ENCODE data around the gene FAM53B. TPM values are rescaled to one million over a fixed set of nuclear protein-coding genes. Genes with fewer than 3 reads are reported as not detected.

The FAM53B gene
- total RNA-seq, 4 donors from 2014 or later: 41.0 to 110 (median 50.0) TPM

GRCh38 chr10:124575107-124576035, 168.8 kb downstream of the FAM53B start:
- intact Hi-C loops (cut with DNase I; ENCODE audit: low total_unique reads) (no loop called here), in situ Hi-C loops (cut with MboI; ENCODE audit: low pct_ligation_motif_present in 1 of 4, low pct_unique_long_range_greater_than_20kb in 1 of 4, low sequenced_read_pairs in 3 of 4) (no loop called here)
- 84 to 87% methylated on average over 3 to 22 of the region's 22 CpGs for WGBS, 2 donors (ENCODE audit: low coverage in 1 of 2)
- Histone ChIP-seq H3K9me3 (no peaks in the 10 kb centered on the region), H3K27ac (no peak overlapping the region), H3K4me3 (no peak overlapping the region), H3K27me3 (no peaks in the 10 kb centered on the region), H3K4me1 (no peaks in the 10 kb centered on the region), H3K36me3 (no peaks in the 10 kb centered on the region)
- TF ChIP-seq POLR2AphosphoS5 (IDR thresholded peaks at IDR 0.05): no peak
- TF ChIP-seq POLR2A (IDR thresholded peaks at IDR 0.05): no peak
- no peak for TF ChIP-seq EP300 (IDR thresholded peaks at IDR 0.05; ENCODE audit: low read depth)
- TF ChIP-seq, protein P1, sequence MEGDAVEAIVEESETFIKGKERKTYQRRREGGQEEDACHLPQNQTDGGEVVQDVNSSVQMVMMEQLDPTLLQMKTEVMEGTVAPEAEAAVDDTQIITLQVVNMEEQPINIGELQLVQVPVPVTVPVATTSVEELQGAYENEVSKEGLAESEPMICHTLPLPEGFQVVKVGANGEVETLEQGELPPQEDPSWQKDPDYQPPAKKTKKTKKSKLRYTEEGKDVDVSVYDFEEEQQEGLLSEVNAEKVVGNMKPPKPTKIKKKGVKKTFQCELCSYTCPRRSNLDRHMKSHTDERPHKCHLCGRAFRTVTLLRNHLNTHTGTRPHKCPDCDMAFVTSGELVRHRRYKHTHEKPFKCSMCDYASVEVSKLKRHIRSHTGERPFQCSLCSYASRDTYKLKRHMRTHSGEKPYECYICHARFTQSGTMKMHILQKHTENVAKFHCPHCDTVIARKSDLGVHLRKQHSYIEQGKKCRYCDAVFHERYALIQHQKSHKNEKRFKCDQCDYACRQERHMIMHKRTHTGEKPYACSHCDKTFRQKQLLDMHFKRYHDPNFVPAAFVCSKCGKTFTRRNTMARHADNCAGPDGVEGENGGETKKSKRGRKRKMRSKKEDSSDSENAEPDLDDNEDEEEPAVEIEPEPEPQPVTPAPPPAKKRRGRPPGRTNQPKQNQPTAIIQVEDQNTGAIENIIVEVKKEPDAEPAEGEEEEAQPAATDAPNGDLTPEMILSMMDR (IDR thresholded peaks at IDR 0.05): no peak
- DNase-seq: no peak

GRCh38 chr10:124574456-124575070, 169.6 kb downstream of the FAM53B start:
- no peak for DNase-seq
- in situ Hi-C loops (cut with MboI; ENCODE audit: low pct_ligation_motif_present in 1 of 4, low pct_unique_long_range_greater_than_20kb in 1 of 4, low sequenced_read_pairs in 3 of 4): no loop called here
- Histone ChIP-seq H3K4me3 (no peak overlapping the region), H3K9me3 (no peaks in the 10 kb centered on the region), H3K27me3 (no peaks in the 10 kb centered on the region), H3K27ac (no peak overlapping the region), H3K36me3 (no peaks in the 10 kb centered on the region), H3K4me1 (no peaks in the 10 kb centered on the region)
- 88% methylated on average over 14 of the region's 14 CpGs; no CpG with 5 or more reads in 1 of the 2 donors for WGBS, 2 donors (ENCODE audit: low coverage in 1 of 2)
- TF ChIP-seq, protein P1 (IDR thresholded peaks at IDR 0.05): no peak
- no peak for TF ChIP-seq POLR2A (IDR thresholded peaks at IDR 0.05)
- TF ChIP-seq POLR2AphosphoS5 (IDR thresholded peaks at IDR 0.05): no peak
- no peak for TF ChIP-seq EP300 (IDR thresholded peaks at IDR 0.05; ENCODE audit: low read depth)
- intact Hi-C loops (cut with DNase I; ENCODE audit: low total_unique reads): no loop called here

GRCh38 chr10:124573726-124574455, 170.3 kb downstream of the FAM53B start:
- H3K4me1 ChIP-seq: no peaks in the 10 kb centered on the region
- DNase-seq: no peak
- TF ChIP-seq EP300 (IDR thresholded peaks at IDR 0.05; ENCODE audit: low read depth) (no peak), POLR2AphosphoS5 (IDR thresholded peaks at IDR 0.05) (no peak), POLR2A (IDR thresholded peaks at IDR 0.05) (no peak)
- TF ChIP-seq, protein P1 (IDR thresholded peaks at IDR 0.05): no peak
- no peak overlapping the region for H3K4me3 ChIP-seq
- intact Hi-C loops (cut with DNase I; ENCODE audit: low total_unique reads): no loop called here
- H3K9me3 ChIP-seq: no peaks in the 10 kb centered on the region
- no peaks in the 10 kb centered on the region for H3K36me3 ChIP-seq
- in situ Hi-C loops (cut with MboI; ENCODE audit: low pct_ligation_motif_present in 1 of 4, low pct_unique_long_range_greater_than_20kb in 1 of 4, low sequenced_read_pairs in 3 of 4): no loop called here
- no peak overlapping the region for H3K27ac ChIP-seq
- no peaks in the 10 kb centered on the region for H3K27me3 ChIP-seq
- WGBS, 2 donors (ENCODE audit: low coverage in 1 of 2): 88% methylated on average over 28 of the region's 31 CpGs; no CpG with 5 or more reads in 1 of the 2 donors

DNA sequence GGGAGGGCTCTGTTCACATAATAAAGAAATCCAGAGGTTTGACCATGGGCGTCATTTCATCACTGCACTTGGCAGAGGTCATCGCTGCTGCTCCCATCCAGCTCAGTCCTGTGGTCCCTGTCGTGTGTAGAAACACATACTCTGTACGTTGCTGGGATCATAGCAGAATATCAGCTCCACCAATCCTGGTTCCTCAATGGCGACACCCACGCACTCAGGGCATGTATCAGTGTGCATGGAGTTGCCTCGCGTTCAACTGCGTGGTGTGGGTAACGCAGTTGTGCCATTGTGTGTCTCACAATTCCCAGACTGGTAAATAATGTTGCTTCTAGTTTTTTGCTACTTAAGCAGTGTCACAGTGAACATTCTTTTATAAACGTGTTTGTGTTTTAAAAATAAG, 171.4 kb downstream of the FAM53B start:
- DNase-seq: no peak
- Histone ChIP-seq H3K4me1 (no peaks in the 10 kb centered on the region), H3K4me3 (no peak overlapping the region), H3K27ac (no peak overlapping the region), H3K27me3 (no peaks in the 10 kb centered on the region), H3K36me3 (no peaks in the 10 kb centered on the region), H3K9me3 (no peaks in the 10 kb centered on the region)
- TF ChIP-seq POLR2AphosphoS5 (IDR thresholded peaks at IDR 0.05) (no peak), EP300 (IDR thresholded peaks at IDR 0.05; ENCODE audit: low read depth) (no peak), POLR2A (IDR thresholded peaks at IDR 0.05) (no peak)
- TF ChIP-seq, protein P1 (IDR thresholded peaks at IDR 0.05): no peak
- in situ Hi-C loops (cut with MboI; ENCODE audit: low pct_ligation_motif_present in 1 of 4, low pct_unique_long_range_greater_than_20kb in 1 of 4, low sequenced_read_pairs in 3 of 4) (no loop called here), intact Hi-C loops (cut with DNase I; ENCODE audit: low total_unique reads) (no loop called here)
- 66 to 91% methylated on average over 7 to 11 of the region's 11 CpGs for WGBS, 2 donors (ENCODE audit: low coverage in 1 of 2)
